Neural cell (in vitro differentiated cells): ENCODE results near the gene AXIN1. TPM values are rescaled to one million over a fixed set of nuclear protein-coding genes. Genes with fewer than 3 reads are reported as not detected.

Experiments used
- H2AFZ ChIP-seq: fragments of 200-600, 300-800 bp; sonication (generic), shearing (Covaris generic); 2 replicates; pipeline ENCODE4 v1.6.0; 2014; ENCODE audit warnings: low read depth, mild to moderate bottlenecking, antibody characterized with exemption, low read length, moderate library complexity
- H3F3A ChIP-seq: fragments of 200-600 bp; shearing (Covaris generic); 2 replicates; pipeline ENCODE4 v1.6.1; 2016; ENCODE audit warnings: mild to moderate bottlenecking, moderate library complexity, mixed read lengths, antibody characterized with exemption, low read length; ENCODE audit not compliant: insufficient read depth, poor library complexity, severe bottlenecking
- H3K27ac ChIP-seq: fragments of 200-600, 300-800 bp; sonication (generic), shearing (Covaris generic); 2 replicates; pipeline ENCODE4 v1.5.1; 2014; ENCODE audit warnings: mild to moderate bottlenecking, low read length, moderate library complexity
- H3K27me3 ChIP-seq: fragments of 300-800, 200-600 bp; sonication (generic), shearing (Covaris generic); 2 replicates; pipeline ENCODE4 v1.6.0; 2014; ENCODE audit warnings: mild to moderate bottlenecking, low read depth, low read length, moderate library complexity; ENCODE audit not compliant: insufficient read depth
- H3K36me3 ChIP-seq: fragments of 300-800, 200-600 bp; sonication (generic), shearing (Covaris generic); 2 replicates; pipeline ENCODE4 v1.5.1; 2014; ENCODE audit warnings: mild to moderate bottlenecking, antibody characterized with exemption, low read length, moderate library complexity; ENCODE audit not compliant: insufficient read depth
- H3K4me2 ChIP-seq: fragments of 300-800, 200-600 bp; sonication (generic), shearing (Covaris generic); 2 replicates; pipeline ENCODE4 v1.6.0; 2014; ENCODE audit warnings: mild to moderate bottlenecking, low read length
- H3K4me3 ChIP-seq: fragments of 300-800, 200-600 bp; sonication (generic), shearing (Covaris generic); 2 replicates; pipeline ENCODE4 v1.5.1; 2014; ENCODE audit warnings: mild to moderate bottlenecking, low read length, moderate library complexity
- H3K79me2 ChIP-seq: fragments of 200-600 bp; shearing (Covaris generic); replicated peaks from 2 replicates; pipeline ENCODE4 v1.6.0; 2014; ENCODE audit warnings: mild to moderate bottlenecking, low read length, moderate library complexity; ENCODE audit not compliant: insufficient read depth
- H3K9ac ChIP-seq: fragments of 300-800, 200-600 bp; sonication (generic), shearing (Covaris generic); 2 replicates; pipeline ENCODE4 v1.6.1; 2016; ENCODE audit warnings: mild to moderate bottlenecking, low read length, mixed read lengths
- H3K9me2 ChIP-seq: fragments of 200-600 bp; shearing (Covaris generic); 2 replicates; pipeline ENCODE4 v1.6.1; 2016; ENCODE audit warnings: mild to moderate bottlenecking, low read length, mixed read lengths; ENCODE audit not compliant: insufficient read depth
- H3K9me3 ChIP-seq: fragments of 200-600, 300-800 bp; sonication (generic), shearing (Covaris generic); 2 replicates; pipeline ENCODE4 v1.6.1; 2016; ENCODE audit warnings: mild to moderate bottlenecking, mixed run types, low read length, moderate library complexity, mixed read lengths
- H4K20me1 ChIP-seq: fragments of 200-600 bp; shearing (Covaris generic); 2 replicates; pipeline ENCODE4 v1.6.1; 2016; ENCODE audit warnings: mild to moderate bottlenecking, mixed run types; ENCODE audit not compliant: insufficient read depth
- CTCF ChIP-seq: fragments of 450-650 bp; IDR thresholded peaks from 2 replicates; pipeline ENCODE4 v1.5.1; 2014; ENCODE audit warnings: antibody characterized with exemption, mild to moderate bottlenecking, moderate library complexity; ENCODE audit not compliant: poor library complexity, severe bottlenecking
- EP300 ChIP-seq: fragments of 450-650 bp; conservative IDR thresholded peaks from 2 replicates; pipeline ENCODE4 v1.6.1; 2014; ENCODE audit warnings: antibody characterized with exemption, mild to moderate bottlenecking, moderate library complexity; ENCODE audit not compliant: poor library complexity, severe bottlenecking
- EZH2 ChIP-seq: fragments of 200-600, 300-800 bp; shearing (Covaris generic), sonication (generic); IDR thresholded peaks from 2 replicates; pipeline ENCODE4 v1.6.1; 2014; ENCODE audit warnings: antibody characterized with exemption, low read length, borderline replicate concordance, mild to moderate bottlenecking; ENCODE audit not compliant: insufficient read depth, poor library complexity, severe bottlenecking
- MXI1 ChIP-seq: fragments of 450-650 bp; conservative IDR thresholded peaks from 2 replicates; pipeline ENCODE4 v1.6.1; 2014; ENCODE audit warnings: antibody characterized with exemption, mild to moderate bottlenecking; ENCODE audit not compliant: poor library complexity, severe bottlenecking
- POLR2AphosphoS5 ChIP-seq: IDR thresholded peaks from 2 replicates; pipeline ENCODE4 v1.6.1; 2012
- RAD21 ChIP-seq: fragments of 450-650 bp; conservative IDR thresholded peaks from 2 replicates; pipeline ENCODE4 v1.6.1; 2014; ENCODE audit warnings: antibody characterized with exemption, mild to moderate bottlenecking, moderate library complexity
- SMC3 ChIP-seq: fragments of 450-650 bp; conservative IDR thresholded peaks from 2 replicates; pipeline ENCODE4 v1.6.1; 2014; ENCODE audit warnings: antibody characterized with exemption, mild to moderate bottlenecking, moderate library complexity; ENCODE audit not compliant: poor library complexity
- TAF1 ChIP-seq: IDR thresholded peaks from 2 replicates; pipeline ENCODE4 v1.6.1; 2012; ENCODE audit warnings: low read depth
- polyA plus RNA-seq: library from polyadenylated mRNA; depleted of rRNA; stranded (reverse); fragments of >200 nt; gene quantifications from 2 replicates; pipeline ENCODE4 v1.2.3, GENCODE V29; 2014

Gene AXIN1
- polyA plus RNA-seq, 1 donor from 2014 or later = 30.5 TPM

- no peak overlapping the region for H3K4me3 ChIP-seq
- H3K79me2 ChIP-seq = no peaks in the 10 kb centered on the region
- H3K9ac ChIP-seq = no peak overlapping the region
- H2AFZ ChIP-seq = no peak overlapping the region
- H3K9me2 ChIP-seq = no peaks in the 10 kb centered on the region
- H3K36me3 ChIP-seq = no peaks in the 10 kb centered on the region
- H3F3A ChIP-seq = no peaks in the 10 kb centered on the region
- H3K27me3 ChIP-seq = peaks cover 31% of the 10 kb centered on the region
- no peak overlapping the region for H3K27ac ChIP-seq
- TF ChIP-seq SMC3 (no peak), RAD21 (no peak)
- no peaks in the 10 kb centered on the region for H4K20me1 ChIP-seq
- H3K4me2 ChIP-seq = no peak overlapping the region
- H3K9me3 ChIP-seq = no peaks in the 10 kb centered on the region
Measured at GRCh38 chr16:276426-277077, 76.0 kb downstream of the AXIN1 start.

GRCh38 chr16:275786-276232, 76.7 kb downstream of the AXIN1 start, which contains the start of gene RGS11:
Gene RGS11, minus strand, starts transcription at chr16:275944. Its CDS starts 33 bp downstream, at chr16:275911.
- Histone ChIP-seq H3K4me2 (no peak within 1 kb of the TSS), H3F3A (no peaks in the 10 kb centered on the region), H3K4me3 (peak within 1 kb of the TSS; percentile 60), H3K9ac (no peak within 1 kb of the TSS), H4K20me1 (no peaks in the 10 kb centered on the region), H3K27me3 (peaks cover 23% of the 10 kb centered on the region), H3K36me3 (no peaks in the 10 kb centered on the region), H2AFZ (no peak within 1 kb of the TSS), H3K27ac (no peak within 1 kb of the TSS), H3K9me2 (no peaks in the 10 kb centered on the region), H3K9me3 (no peaks in the 10 kb centered on the region), H3K79me2 (no peaks in the 10 kb centered on the region)
- TF ChIP-seq TAF1 (no peak), EP300 (no peak), CTCF (no peak), EZH2 (no peak), SMC3 (no peak), MXI1 (no peak)

GRCh38 chr16:275041-275641, 77.4 kb downstream of the AXIN1 start:
- H3K36me3 ChIP-seq = no peaks in the 10 kb centered on the region
- no peak overlapping the region for H3K4me2 ChIP-seq
- H3K27ac ChIP-seq = no peak overlapping the region
- peaks cover 21% of the 10 kb centered on the region for H3K27me3 ChIP-seq
- TF ChIP-seq CTCF (no peak), TAF1 (no peak), SMC3 (no peak), EP300 (no peak), RAD21 (no peak), POLR2AphosphoS5 (peak; percentile 23)
- H3F3A ChIP-seq = no peaks in the 10 kb centered on the region
- no peaks in the 10 kb centered on the region for H3K9me3 ChIP-seq
- H2AFZ ChIP-seq = no peak overlapping the region
- H4K20me1 ChIP-seq = no peaks in the 10 kb centered on the region
- H3K9ac ChIP-seq = no peak overlapping the region
- H3K9me2 ChIP-seq = no peaks in the 10 kb centered on the region
- H3K4me3 ChIP-seq = peak overlapping the region; percentile 60
- no peaks in the 10 kb centered on the region for H3K79me2 ChIP-seq
